Measurements from ENCODE around the gene CELA2A.
"Not testable (repeated sequence)": the region's sequence is repeated elsewhere in the genome, so short reads cannot be mapped to it uniquely, and the experiment has no call there.

- TF ChIP-seq, protein P1, sequence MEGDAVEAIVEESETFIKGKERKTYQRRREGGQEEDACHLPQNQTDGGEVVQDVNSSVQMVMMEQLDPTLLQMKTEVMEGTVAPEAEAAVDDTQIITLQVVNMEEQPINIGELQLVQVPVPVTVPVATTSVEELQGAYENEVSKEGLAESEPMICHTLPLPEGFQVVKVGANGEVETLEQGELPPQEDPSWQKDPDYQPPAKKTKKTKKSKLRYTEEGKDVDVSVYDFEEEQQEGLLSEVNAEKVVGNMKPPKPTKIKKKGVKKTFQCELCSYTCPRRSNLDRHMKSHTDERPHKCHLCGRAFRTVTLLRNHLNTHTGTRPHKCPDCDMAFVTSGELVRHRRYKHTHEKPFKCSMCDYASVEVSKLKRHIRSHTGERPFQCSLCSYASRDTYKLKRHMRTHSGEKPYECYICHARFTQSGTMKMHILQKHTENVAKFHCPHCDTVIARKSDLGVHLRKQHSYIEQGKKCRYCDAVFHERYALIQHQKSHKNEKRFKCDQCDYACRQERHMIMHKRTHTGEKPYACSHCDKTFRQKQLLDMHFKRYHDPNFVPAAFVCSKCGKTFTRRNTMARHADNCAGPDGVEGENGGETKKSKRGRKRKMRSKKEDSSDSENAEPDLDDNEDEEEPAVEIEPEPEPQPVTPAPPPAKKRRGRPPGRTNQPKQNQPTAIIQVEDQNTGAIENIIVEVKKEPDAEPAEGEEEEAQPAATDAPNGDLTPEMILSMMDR (IDR thresholded peaks at IDR 0.05): not testable (repeated sequence)
- TF ChIP-seq POLR2A (IDR thresholded peaks at IDR 0.05): not testable (repeated sequence)
Measured at GRCh38 chr1:15484443-15484842, 27.9 kb downstream of the CELA2A start.

Measured in heart left ventricle (tissue), 13 donors.